ENCODE data around the gene PSMD14. TPM values are rescaled to one million over a fixed set of nuclear protein-coding genes. Genes with fewer than 3 reads are reported as not detected.

The PSMD14 gene
- total RNA-seq (2021; ENCODE audit: unreplicated experiment), result 118 TPM
- polyA plus RNA-seq (2012), result 66.5 and 89.2 TPM in 2 replicates
- Bru-seq, nascent RNA, result percentile 94 among the genes with signal in this experiment
- BruChase-seq, experiment 1, labeled RNA remaining after a 6-hour chase, result percentile 81 among the genes with signal in this experiment
- percentile 73 among the genes with signal in this experiment for BruChase-seq, experiment 2, labeled RNA remaining after a 2-hour chase
- long read RNA-seq, transcript PSMD14-201 (12 exons, 1,954 nt), result major isoform, 234 of 267 reads
- long read RNA-seq, partial matches to known transcripts, result 18 of 267 reads
- long read RNA-seq, other reads (novel, unspliced or antisense), result 15 of 267 reads

- Histone ChIP-seq H3K4me3 (replicated peaks in 1 of 2; ENCODE audit: low read depth in 1 of 2, low read length in 2 of 2) (peak within 1 kb of the TSS; percentile 67 to 69), H3K4me2 (ENCODE audit: low read length) (peak within 1 kb of the TSS; percentile 87), H2AFZ (ENCODE audit: low read depth, low read length, poor library complexity, severe bottlenecking) (peak within 1 kb of the TSS; percentile 79), H3K27me3 (ENCODE audit: insufficient read depth, low read length) (no peaks in the 10 kb centered on the region), H3K27ac (ENCODE audit: low read depth, low read length) (peak within 1 kb of the TSS; percentile 82), H3K36me3 (ENCODE audit: control insufficient read depth in 1 of 2, insufficient read depth in 2 of 2, low read length in 2 of 2) (no peaks in the 10 kb centered on the region), H3K9me2 (ENCODE audit: insufficient read depth) (no peaks in the 10 kb centered on the region), H3K9me3 (ENCODE audit: control insufficient read depth in 1 of 2, insufficient read depth in 1 of 2, low read depth in 1 of 2, low read length in 2 of 2) (no peaks in the 10 kb centered on the region), H3K79me2 (ENCODE audit: insufficient read depth, low read length) (peaks cover 63% of the 10 kb centered on the region), H3K9ac (ENCODE audit: low read length) (peak within 1 kb of the TSS; percentile 86), H3K4me1 (ENCODE audit: control insufficient read depth in 1 of 2, insufficient read depth in 2 of 2, low read length in 2 of 2) (peaks cover 0 to 15% of the 10 kb centered on the region in 2 experiments; a peak in 2 of 4 replicates), H4K20me1 (ENCODE audit: insufficient read depth) (peaks cover 7% of the 10 kb centered on the region; the same call in 1 of the 2 replicates)
- ATAC-seq (peak; percentile 96), DNase-seq (ENCODE audit: low read depth, low spot score) (peak; percentile 92)
- intact Hi-C loops (cut with micrococcal nuclease), result no loop called here
- CTCF ChIA-PET, result no interaction called here
- RAD21 ChIA-PET (ENCODE audit: low non-redundant PET in 1 of 2, low total read pairs in 2 of 2, uncharacterized antibody in 2 of 2, unreplicated experiment in 2 of 2), result no interaction called here
- BruUV-seq (replicated peaks), result no TSS peak
- POLR2A ChIA-PET, result interaction anchor here (0.7 to 1.0 kb wide), 7 partner anchors 10 to 122 kb away, joined by 3 to 4 read pairs (median 3); no protein-coding TSS in a partner anchor
- TF ChIP-seq YY1 (IDR thresholded peaks at IDR 0.05; ENCODE audit: extremely low read depth, insufficient replicate concordance, low read depth, low read length), result peak; percentile 72
- TF ChIP-seq ZNF274 (IDR thresholded peaks at IDR 0.05; ENCODE audit: low read depth, low read length), result no peak
- peak; percentile 37 for TF ChIP-seq FOSL1 (IDR thresholded peaks at IDR 0.05; ENCODE audit: low read depth)
- TF ChIP-seq POLR2A (IDR thresholded peaks at IDR 0.05; ENCODE audit: borderline replicate concordance, extremely low read depth, insufficient read depth, insufficient read length), result peak; percentile 78
- TF ChIP-seq, protein P1, sequence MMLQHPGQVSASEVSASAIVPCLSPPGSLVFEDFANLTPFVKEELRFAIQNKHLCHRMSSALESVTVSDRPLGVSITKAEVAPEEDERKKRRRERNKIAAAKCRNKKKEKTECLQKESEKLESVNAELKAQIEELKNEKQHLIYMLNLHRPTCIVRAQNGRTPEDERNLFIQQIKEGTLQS (IDR thresholded peaks at IDR 0.05), result no peak
- TF ChIP-seq, protein P2, sequence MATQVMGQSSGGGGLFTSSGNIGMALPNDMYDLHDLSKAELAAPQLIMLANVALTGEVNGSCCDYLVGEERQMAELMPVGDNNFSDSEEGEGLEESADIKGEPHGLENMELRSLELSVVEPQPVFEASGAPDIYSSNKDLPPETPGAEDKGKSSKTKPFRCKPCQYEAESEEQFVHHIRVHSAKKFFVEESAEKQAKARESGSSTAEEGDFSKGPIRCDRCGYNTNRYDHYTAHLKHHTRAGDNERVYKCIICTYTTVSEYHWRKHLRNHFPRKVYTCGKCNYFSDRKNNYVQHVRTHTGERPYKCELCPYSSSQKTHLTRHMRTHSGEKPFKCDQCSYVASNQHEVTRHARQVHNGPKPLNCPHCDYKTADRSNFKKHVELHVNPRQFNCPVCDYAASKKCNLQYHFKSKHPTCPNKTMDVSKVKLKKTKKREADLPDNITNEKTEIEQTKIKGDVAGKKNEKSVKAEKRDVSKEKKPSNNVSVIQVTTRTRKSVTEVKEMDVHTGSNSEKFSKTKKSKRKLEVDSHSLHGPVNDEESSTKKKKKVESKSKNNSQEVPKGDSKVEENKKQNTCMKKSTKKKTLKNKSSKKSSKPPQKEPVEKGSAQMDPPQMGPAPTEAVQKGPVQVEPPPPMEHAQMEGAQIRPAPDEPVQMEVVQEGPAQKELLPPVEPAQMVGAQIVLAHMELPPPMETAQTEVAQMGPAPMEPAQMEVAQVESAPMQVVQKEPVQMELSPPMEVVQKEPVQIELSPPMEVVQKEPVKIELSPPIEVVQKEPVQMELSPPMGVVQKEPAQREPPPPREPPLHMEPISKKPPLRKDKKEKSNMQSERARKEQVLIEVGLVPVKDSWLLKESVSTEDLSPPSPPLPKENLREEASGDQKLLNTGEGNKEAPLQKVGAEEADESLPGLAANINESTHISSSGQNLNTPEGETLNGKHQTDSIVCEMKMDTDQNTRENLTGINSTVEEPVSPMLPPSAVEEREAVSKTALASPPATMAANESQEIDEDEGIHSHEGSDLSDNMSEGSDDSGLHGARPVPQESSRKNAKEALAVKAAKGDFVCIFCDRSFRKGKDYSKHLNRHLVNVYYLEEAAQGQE (IDR thresholded peaks at IDR 0.05; ENCODE audit: low read depth), result no peak
- TF ChIP-seq SIN3A (IDR thresholded peaks at IDR 0.05; ENCODE audit: low read depth), result peak; percentile 96
- TF ChIP-seq CBX3 (IDR thresholded peaks at IDR 0.05; ENCODE audit: low read depth), result peak; percentile 65; the same call in 1 of the 2 replicates
- 0 out of 2 replicates have a peak, but pooled peaks have one; percentile 33 for TF ChIP-seq SRF (IDR thresholded peaks at IDR 0.05; ENCODE audit: low read depth)
- TF ChIP-seq CEBPB (IDR thresholded peaks at IDR 0.05; ENCODE audit: low read depth), result no peak
- peak; percentile 50; the same call in 1 of the 2 replicates for TF ChIP-seq EGR1 (IDR thresholded peaks at IDR 0.05; ENCODE audit: low read depth)
- peak; percentile 100 for TF ChIP-seq ZFX (IDR thresholded peaks at IDR 0.05)
- TF ChIP-seq ELF1 (IDR thresholded peaks at IDR 0.05; ENCODE audit: borderline replicate concordance, low read depth), result peak; percentile 92
- no peak for TF ChIP-seq EZH2 (IDR thresholded peaks at IDR 0.05)
- TF ChIP-seq, protein P3, sequence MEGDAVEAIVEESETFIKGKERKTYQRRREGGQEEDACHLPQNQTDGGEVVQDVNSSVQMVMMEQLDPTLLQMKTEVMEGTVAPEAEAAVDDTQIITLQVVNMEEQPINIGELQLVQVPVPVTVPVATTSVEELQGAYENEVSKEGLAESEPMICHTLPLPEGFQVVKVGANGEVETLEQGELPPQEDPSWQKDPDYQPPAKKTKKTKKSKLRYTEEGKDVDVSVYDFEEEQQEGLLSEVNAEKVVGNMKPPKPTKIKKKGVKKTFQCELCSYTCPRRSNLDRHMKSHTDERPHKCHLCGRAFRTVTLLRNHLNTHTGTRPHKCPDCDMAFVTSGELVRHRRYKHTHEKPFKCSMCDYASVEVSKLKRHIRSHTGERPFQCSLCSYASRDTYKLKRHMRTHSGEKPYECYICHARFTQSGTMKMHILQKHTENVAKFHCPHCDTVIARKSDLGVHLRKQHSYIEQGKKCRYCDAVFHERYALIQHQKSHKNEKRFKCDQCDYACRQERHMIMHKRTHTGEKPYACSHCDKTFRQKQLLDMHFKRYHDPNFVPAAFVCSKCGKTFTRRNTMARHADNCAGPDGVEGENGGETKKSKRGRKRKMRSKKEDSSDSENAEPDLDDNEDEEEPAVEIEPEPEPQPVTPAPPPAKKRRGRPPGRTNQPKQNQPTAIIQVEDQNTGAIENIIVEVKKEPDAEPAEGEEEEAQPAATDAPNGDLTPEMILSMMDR (IDR thresholded peaks at IDR 0.05 in 2 of 3, conservative IDR thresholded peaks at IDR 0.05 in 1 of 3; ENCODE audit: borderline replicate concordance in 1 of 3, insufficient read depth in 1 of 3, low read depth in 2 of 3, low read length in 2 of 3), result no peak
- no peak for TF ChIP-seq RAD21 (IDR thresholded peaks at IDR 0.05; ENCODE audit: low read depth)
- no peak for TF ChIP-seq JUND (IDR thresholded peaks at IDR 0.05)
- peak; percentile 96 for TF ChIP-seq POLR2AphosphoS5 (IDR thresholded peaks at IDR 0.05; ENCODE audit: low read depth, low read length)
- peak; percentile 38; the same call in 1 of the 2 replicates for TF ChIP-seq SP1 (IDR thresholded peaks at IDR 0.05; ENCODE audit: low read depth)
- peak; percentile 78 for TF ChIP-seq TCF7L2 (IDR thresholded peaks at IDR 0.05; ENCODE audit: borderline replicate concordance, extremely low read depth, insufficient read depth, insufficient read length)
- TF ChIP-seq MAX (IDR thresholded peaks at IDR 0.05), result peak; percentile 82; the same call in 1 of the 2 replicates
Measured at GRCh38 chr2:161308178-161308955, at the start of gene PSMD14. Gene PSMD14 (plus strand): TSS chr2:161308425. CDS start chr2:161318826, 10,401 bp downstream.

Data from HCT116 (cell line).